ENCODE results near the gene POLR3H.

Gene POLR3H

DNA sequence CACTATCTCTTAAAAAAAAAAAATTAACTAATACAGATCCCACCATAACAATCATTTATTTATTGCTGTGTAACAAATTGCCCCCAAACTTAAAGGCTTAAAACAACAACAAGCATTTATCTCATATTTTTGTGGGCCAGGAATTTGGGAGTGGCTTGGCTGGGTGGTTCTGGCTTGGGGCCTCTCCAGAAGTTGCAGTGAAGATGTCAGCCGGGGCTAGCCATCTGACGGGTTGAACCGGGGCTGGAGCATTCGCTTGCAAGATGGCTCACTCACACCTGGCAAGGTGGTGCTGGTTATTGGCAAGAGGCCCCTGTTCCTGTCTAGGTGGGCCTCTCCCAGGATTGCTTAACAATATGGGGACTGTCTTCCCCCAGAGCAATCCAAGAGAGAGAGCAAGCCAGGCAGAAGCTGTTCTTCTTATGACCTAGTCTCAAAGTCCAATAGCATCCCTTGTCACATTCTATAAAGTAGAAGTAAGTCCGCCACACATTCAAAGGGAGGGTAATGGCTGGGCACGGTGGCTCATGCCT lies 45.9 kb downstream of the POLR3H start:
- DNase-seq, result no peak
- Histone ChIP-seq H3K4me3 (no peak overlapping the region), H3K9me3 (no peaks in the 10 kb centered on the region), H3K27me3 (no peaks in the 10 kb centered on the region), H3K4me1 (peaks cover 0 to 17% (median 6%) of the 10 kb centered on the region in 4 donors), H3K36me3 (peaks cover 16 to 43% (median 30%) of the 10 kb centered on the region in 3 donors), H3K27ac (no peak overlapping the region)
- no peak for TF ChIP-seq CTCF (IDR thresholded peaks at IDR 0.05)
- intact Hi-C loops (cut with DNase I; ENCODE audit: low total_unique reads), result no loop called here

DNA sequence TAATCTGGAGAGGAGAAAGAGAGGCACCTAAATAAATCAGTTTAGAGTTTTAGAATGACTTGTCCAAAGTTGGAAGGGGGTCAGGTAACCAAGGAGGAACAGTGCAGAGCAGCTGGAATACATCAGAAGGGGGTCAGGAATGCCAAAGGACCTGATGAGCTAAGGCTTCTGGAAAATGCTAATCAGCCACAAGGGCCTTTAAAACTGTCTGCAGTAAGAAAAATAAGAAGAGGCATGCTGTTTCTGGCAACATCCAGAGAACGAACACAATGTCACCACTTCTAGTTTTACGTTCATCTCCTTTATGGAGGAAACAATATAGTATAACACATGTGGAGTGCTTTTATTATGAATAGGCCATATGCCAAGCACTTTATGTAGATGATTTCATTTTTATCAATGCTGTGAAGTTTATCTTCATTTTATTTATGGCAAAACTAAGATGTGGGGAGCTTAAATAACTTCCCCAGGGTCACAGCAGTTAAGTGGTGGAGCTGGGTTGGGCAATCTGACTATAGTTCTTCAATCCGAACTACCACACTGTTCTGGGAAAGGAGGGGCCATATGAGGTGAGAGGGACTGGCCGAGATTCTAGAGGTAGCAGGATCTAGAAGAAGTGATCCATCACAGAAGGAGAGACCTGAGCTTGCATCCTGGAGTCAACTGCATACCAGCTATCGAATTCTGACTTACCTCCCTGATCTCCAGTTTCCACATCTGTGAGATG lies 52.7 kb downstream of the POLR3H start:
- Histone ChIP-seq H3K9me3 (no peaks in the 10 kb centered on the region), H3K4me3 (no peak overlapping the region), H3K27ac (peak overlapping the region; percentile 29 to 51), H3K27me3 (no peaks in the 10 kb centered on the region), H3K36me3 (peaks cover 0 to 9% (median 0%) of the 10 kb centered on the region in 3 donors), H3K4me1 (peaks cover 0 to 47% (median 29%) of the 10 kb centered on the region in 4 donors)
- DNase-seq, result no peak
- intact Hi-C loops (cut with DNase I; ENCODE audit: low total_unique reads), result no loop called here
- no peak for TF ChIP-seq CTCF (IDR thresholded peaks at IDR 0.05)

DNA sequence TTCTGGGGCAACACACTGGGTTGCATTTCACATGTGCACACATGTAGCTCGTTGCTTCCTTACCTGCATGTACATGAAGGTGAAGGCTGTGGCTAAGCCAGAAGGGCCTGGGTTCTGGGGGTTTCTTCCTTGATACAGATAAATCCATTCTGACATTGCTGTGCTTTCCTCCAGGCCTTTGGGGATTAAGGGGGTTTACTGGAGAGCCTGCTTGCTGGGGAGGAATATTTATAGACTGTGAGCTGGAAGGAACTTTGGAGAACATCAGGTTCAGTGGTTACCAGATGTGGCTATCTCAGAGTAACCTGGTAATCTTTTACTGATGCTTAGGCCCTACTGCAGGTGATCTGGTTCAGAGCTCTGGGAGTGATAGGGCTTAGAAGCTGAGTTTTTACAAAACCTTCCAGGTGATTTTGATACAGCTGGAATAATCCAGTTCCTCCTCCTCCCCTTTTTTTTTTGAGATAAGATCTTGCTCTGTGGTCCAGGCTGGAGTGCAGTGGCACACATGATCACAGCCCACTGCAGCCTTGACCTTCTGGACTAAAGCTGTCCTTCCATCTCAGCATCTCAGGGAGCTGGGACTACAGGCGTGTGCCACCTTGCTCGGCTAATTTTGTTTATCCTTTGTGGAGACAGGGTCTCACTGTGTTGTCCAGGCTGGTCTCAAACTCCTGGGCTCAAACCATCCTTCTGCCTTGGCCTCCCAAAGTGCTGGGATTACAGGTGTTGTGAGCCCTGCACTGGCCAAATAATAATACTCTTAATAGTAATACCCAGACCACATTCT lies 55.5 kb downstream of the POLR3H start:
- intact Hi-C loops (cut with DNase I; ENCODE audit: low total_unique reads), result loop anchor here (10.0 kb wide), 1 partner anchor 1956 kb away; no protein-coding TSS in a partner anchor
- Histone ChIP-seq H3K9me3 (no peaks in the 10 kb centered on the region), H3K4me1 (peaks cover 0 to 64% (median 30%) of the 10 kb centered on the region in 4 donors), H3K36me3 (no peaks in the 10 kb centered on the region), H3K27ac (peak overlapping the region; percentile 11 to 14), H3K27me3 (no peaks in the 10 kb centered on the region), H3K4me3 (no peak overlapping the region)
- DNase-seq, result no peak
- no peak for TF ChIP-seq CTCF (IDR thresholded peaks at IDR 0.05)

DNA sequence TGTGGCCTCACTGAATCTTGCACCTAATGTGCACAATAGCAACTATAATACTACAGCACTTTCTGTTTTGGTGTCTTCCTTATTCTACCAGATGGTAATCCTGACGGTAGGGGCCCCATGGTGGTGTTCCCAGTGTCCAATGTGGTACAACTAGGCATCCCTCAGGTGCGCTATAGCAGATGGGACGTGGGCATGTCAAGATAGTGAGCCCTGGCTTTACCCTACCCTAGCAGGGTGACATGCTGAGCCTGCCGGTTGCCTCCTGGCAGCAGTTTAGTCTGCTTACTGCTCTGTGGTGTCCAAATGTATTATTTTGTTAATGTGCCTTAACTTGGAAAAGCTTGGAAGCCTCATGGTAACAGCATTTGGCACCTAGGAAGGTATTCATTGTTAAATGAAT lies 56.2 kb downstream of the POLR3H start:
- Histone ChIP-seq H3K9me3 (no peaks in the 10 kb centered on the region), H3K27me3 (no peaks in the 10 kb centered on the region), H3K4me3 (no peak overlapping the region), H3K27ac (peak overlapping the region; percentile 11 to 14), H3K4me1 (peaks cover 0 to 71% (median 36%) of the 10 kb centered on the region in 4 donors), H3K36me3 (no peaks in the 10 kb centered on the region)
- no peak for TF ChIP-seq CTCF (IDR thresholded peaks at IDR 0.05)
- DNase-seq, result no peak
- intact Hi-C loops (cut with DNase I; ENCODE audit: low total_unique reads), result loop anchor here (10.0 kb wide), 1 partner anchor 1957 kb away; no protein-coding TSS in a partner anchor

DNA sequence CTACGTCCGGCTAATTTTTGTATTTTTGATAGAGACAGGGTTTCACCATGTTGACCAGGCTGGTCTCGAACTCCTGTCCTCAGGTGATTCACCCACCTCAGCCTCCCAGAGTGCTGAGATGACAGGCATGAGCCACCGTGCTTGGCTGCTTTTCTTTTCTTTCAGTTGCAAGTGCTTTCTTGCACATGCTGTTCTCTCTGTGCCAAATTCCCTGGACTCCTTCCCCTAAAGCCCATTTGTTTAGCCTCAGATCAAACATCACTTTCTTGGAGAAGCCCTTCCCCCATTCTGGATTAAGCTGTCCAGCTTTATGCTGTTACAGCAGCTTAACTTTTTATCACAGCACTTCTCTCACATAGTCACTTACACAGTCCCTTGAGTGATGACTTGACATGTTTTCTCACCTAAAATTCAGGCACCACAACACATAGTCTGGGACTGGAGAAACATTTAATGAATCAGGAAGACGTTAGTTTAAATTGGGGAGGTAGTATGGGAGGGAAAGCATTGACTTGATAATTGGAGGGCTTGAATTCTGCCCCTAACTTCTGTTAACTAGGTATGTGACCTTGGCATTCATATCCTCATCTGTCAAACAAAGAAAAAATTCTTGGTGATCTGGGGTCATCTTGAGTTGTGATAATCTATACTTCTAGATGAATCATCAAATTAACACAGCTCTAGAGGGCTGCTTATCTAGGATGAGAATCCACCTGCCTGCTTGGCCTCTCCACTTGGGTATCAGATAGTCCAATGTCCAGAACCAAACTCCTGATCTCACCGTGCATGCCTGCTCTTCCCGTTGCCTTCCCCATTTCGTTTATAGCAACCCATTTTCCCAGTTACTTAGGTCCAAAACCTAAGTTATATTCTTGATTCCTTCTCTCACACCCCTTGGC lies 57.0 kb downstream of the POLR3H start:
- TF ChIP-seq CTCF (IDR thresholded peaks at IDR 0.05), result no peak
- no peak for DNase-seq
- Histone ChIP-seq H3K4me3 (no peak overlapping the region), H3K27ac (peak overlapping the region; percentile 14 to 50), H3K27me3 (no peaks in the 10 kb centered on the region), H3K4me1 (peaks cover 0 to 77% (median 41%) of the 10 kb centered on the region in 4 donors), H3K9me3 (no peaks in the 10 kb centered on the region), H3K36me3 (no peaks in the 10 kb centered on the region)
- intact Hi-C loops (cut with DNase I; ENCODE audit: low total_unique reads), result loop anchor here (10.0 kb wide), 1 partner anchor 1958 kb away; no protein-coding TSS in a partner anchor

All from tibial artery (tissue), 4 donors.